GM18517 (cell line): ENCODE results near the gene KLK8.

Experiments
- ATAC-seq: cut with Tn5 transposase; IDR thresholded peaks from one replicate; pipeline ENCODE4 v1.9.1; 2021; ENCODE audit warnings: mild to moderate bottlenecking, moderate library complexity; ENCODE audit not compliant: unreplicated experiment

Gene KLK8

GRCh38 chr19:50957587-50957986 is 43.8 kb downstream of the KLK8 start:
- ATAC-seq: no peak

DNA sequence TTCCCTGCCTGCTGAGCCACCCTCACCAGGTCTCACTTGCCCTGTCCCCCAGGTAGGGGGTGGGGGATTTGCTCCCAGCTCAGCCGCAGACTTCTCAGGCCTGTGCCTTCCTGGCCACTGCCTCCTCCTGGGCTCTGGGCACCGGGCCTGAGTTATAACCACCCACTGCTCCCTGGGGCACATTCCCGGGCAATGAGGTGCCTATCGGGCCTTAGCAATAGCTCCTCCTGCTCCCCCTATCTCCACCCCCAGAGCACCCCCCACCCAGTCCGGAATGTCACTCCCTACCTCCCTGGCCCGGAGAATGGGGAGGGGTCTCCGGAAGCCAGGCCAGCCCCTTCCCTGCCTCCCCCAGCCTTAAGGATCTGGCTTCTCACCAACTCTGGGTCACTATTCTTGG is 48.5 kb downstream of the KLK8 start, which contains the start of gene KLK5:
KLK5 (minus strand) TSS at position 129 of the 400 bp plus-strand sequence. CDS start 381 bp downstream, outside the sequence.
- no peak for ATAC-seq

GRCh38 chr19:50949861-50950260 is 51.5 kb downstream of the KLK8 start:
- ATAC-seq: no peak

DNA sequence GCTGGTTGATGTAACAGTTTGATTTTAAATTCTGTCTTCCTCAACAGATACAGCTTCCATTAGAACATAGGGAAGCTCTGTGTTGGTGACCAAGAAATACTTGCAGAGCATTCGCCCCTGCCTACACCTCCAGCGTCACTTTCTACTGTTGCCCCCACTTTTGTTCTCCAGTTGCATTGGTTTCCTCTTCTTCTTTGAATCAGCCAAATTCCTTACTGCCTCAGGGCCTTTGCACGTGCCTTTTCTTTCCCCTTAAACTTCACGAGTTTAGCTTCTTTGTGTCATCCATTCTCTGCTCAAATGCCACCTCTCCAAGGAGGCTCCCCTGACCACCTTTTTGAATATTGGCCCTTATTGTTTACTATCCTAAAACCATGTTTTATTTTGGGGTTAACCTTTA is 54.3 kb downstream of the KLK8 start:
- ATAC-seq: no peak
